Umbilical cord (tissue), 2 donors: Measurements from ENCODE around the gene SLC6A19. TPM values are rescaled to one million over a fixed set of nuclear protein-coding genes. Genes with fewer than 3 reads are reported as not detected.

Experiments used
- DNase-seq: peaks from one replicate; pipeline ENCODE4 v3.0.0-alpha.2; 2015; ENCODE audit warnings: low spot score
- total RNA-seq: library from RNA; depleted of rRNA; stranded (reverse); fragments of >200 nt; gene quantifications from one replicate; pipeline ENCODE4 v1.2.3, GENCODE V29; 2014; ENCODE audit warnings: low replicate concordance; ENCODE audit not compliant: insufficient read depth

SLC6A19 gene
- total RNA-seq, 1 donor from 2014 or later = 0.48 TPM

- no peak for DNase-seq
Observed at GRCh38 chr5:1179383-1179715, 22.0 kb upstream of the SLC6A19 start.

- no peak for DNase-seq
Observed at GRCh38 chr5:1180096-1180495, 21.3 kb upstream of the SLC6A19 start.

GRCh38 chr5:1180841-1181271 lies 20.5 kb upstream of the SLC6A19 start:
- no peak for DNase-seq

GRCh38 chr5:1181451-1182359 lies 19.7 kb upstream of the SLC6A19 start:
- DNase-seq = no peak

- no peak for DNase-seq
Observed at GRCh38 chr5:1182360-1182632, 19.1 kb upstream of the SLC6A19 start.

- no peak for DNase-seq
Observed at GRCh38 chr5:1182633-1183423, 18.6 kb upstream of the SLC6A19 start.

GRCh38 chr5:1183424-1184162 lies 17.8 kb upstream of the SLC6A19 start:
- DNase-seq = no peak

GRCh38 chr5:1184163-1184470 lies 17.3 kb upstream of the SLC6A19 start:
- no peak for DNase-seq

- no peak for DNase-seq
Observed at GRCh38 chr5:1184481-1184880, 16.9 kb upstream of the SLC6A19 start.

- DNase-seq = no peak
Observed at GRCh38 chr5:1185038-1185627, 16.3 kb upstream of the SLC6A19 start.

- DNase-seq = no peak
Observed at GRCh38 chr5:1185629-1186350, 15.6 kb upstream of the SLC6A19 start.

GRCh38 chr5:1186351-1187233 lies 14.8 kb upstream of the SLC6A19 start:
- no peak for DNase-seq

- DNase-seq = no peak
Observed at GRCh38 chr5:1187234-1187949, 14.0 kb upstream of the SLC6A19 start.

GRCh38 chr5:1187950-1188334 lies 13.5 kb upstream of the SLC6A19 start:
- DNase-seq = no peak

GRCh38 chr5:1188464-1188863 lies 12.9 kb upstream of the SLC6A19 start:
- DNase-seq = no peak

- no peak for DNase-seq
Observed at GRCh38 chr5:1189269-1189668, 12.1 kb upstream of the SLC6A19 start.

GRCh38 chr5:1190278-1190677 lies 11.1 kb upstream of the SLC6A19 start:
- DNase-seq = no peak

- DNase-seq = no peak
Observed at GRCh38 chr5:1190837-1191239, 10.6 kb upstream of the SLC6A19 start.

- no peak for DNase-seq
Observed at GRCh38 chr5:1192971-1193590, 8.3 kb upstream of the SLC6A19 start.
